HFFc6 (cell line): ENCODE measurements around the gene KPNA2. TPM values are rescaled to one million over a fixed set of nuclear protein-coding genes. Genes with fewer than 3 reads are reported as not detected.
A peak's percentile ranks its signal among the peaks of the same experiment; 100 is the strongest.

ENCODE experiments used
- DNase-seq: peaks from one replicate; pipeline ENCODE4 v3.0.0-alpha.2; 2018
- H3K27ac Mint-ChIP-seq: 2 replicates; pipeline ENCODE4 v1.8.0; 2020; ENCODE audit warnings: mild to moderate bottlenecking, mixed read lengths
- H3K27me3 Mint-ChIP-seq: 2 replicates; pipeline ENCODE4 v1.8.0; 2021; ENCODE audit warnings: mild to moderate bottlenecking, moderate library complexity, mixed read lengths; ENCODE audit not compliant: insufficient read depth
- H3K36me3 Mint-ChIP-seq: 2 replicates; pipeline ENCODE4 v1.8.0; 2021; ENCODE audit warnings: low read depth, mixed read lengths
- H3K4me1 Mint-ChIP-seq: 2 replicates; pipeline ENCODE4 v1.8.0; 2020; ENCODE audit warnings: low read depth, mixed read lengths
- H3K4me3 Mint-ChIP-seq: 2 replicates; pipeline ENCODE4 v1.8.0; 2020; ENCODE audit warnings: mild to moderate bottlenecking, moderate library complexity, mixed read lengths
- H3K9me3 Mint-ChIP-seq: 2 replicates; pipeline ENCODE4 v1.8.0; 2020; ENCODE audit warnings: mild to moderate bottlenecking, mixed read lengths
- total RNA-seq, 6 experiments: library from RNA; stranded (reverse); fragmentation: NEBNext Ultra II Directional; extraction: Animal tissue kit (Norgen Biotek cat#: 25700); gene quantifications; 2 replicates in 1 of 6; 3 replicates in 5 of 6; pipeline ENCODE4 v1.2.3, GENCODE V29; 2021
- TF ChIP-seq, protein P1 (sequence below): fragments of 200-600 bp; sonication (generic); IDR thresholded peaks from 2 replicates; pipeline ENCODE4 v1.5.0; 2021; ENCODE audit warnings: antibody characterized with exemption, mild to moderate bottlenecking

Gene KPNA2
- total RNA-seq, 6 experiments from 2014 or later, result 152 to 296 (median 277) TPM

DNA sequence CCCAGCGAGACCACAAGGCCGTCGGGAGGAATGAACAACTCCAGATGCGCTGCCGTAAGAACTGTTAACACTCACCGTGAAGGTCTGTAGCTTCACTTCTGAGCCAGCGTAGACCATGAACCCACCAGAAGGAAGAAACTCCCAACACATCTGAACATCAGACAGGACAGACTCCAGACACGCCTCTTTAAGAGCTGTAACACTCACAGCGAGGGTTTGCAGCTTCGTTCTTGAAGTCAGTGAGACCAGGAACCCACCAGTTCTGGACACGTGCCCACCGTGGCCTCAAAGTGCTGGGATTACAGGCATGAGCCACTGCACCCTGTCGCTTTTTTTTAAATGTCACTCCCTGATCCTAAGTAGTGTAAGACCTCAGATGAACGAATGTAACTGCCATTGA, 17.3 kb downstream of the KPNA2 start:
- no peak overlapping the region for H3K27ac Mint-ChIP-seq
- peaks cover 32% of the 10 kb centered on the region for H3K4me1 Mint-ChIP-seq
- peaks cover 1% of the 10 kb centered on the region for H3K36me3 Mint-ChIP-seq
- peaks cover 4% of the 10 kb centered on the region for H3K27me3 Mint-ChIP-seq
- no peak for DNase-seq
- no peak overlapping the region for H3K4me3 Mint-ChIP-seq
- H3K9me3 Mint-ChIP-seq, result no peaks in the 10 kb centered on the region
- TF ChIP-seq, protein P1, sequence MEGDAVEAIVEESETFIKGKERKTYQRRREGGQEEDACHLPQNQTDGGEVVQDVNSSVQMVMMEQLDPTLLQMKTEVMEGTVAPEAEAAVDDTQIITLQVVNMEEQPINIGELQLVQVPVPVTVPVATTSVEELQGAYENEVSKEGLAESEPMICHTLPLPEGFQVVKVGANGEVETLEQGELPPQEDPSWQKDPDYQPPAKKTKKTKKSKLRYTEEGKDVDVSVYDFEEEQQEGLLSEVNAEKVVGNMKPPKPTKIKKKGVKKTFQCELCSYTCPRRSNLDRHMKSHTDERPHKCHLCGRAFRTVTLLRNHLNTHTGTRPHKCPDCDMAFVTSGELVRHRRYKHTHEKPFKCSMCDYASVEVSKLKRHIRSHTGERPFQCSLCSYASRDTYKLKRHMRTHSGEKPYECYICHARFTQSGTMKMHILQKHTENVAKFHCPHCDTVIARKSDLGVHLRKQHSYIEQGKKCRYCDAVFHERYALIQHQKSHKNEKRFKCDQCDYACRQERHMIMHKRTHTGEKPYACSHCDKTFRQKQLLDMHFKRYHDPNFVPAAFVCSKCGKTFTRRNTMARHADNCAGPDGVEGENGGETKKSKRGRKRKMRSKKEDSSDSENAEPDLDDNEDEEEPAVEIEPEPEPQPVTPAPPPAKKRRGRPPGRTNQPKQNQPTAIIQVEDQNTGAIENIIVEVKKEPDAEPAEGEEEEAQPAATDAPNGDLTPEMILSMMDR, result no peak

DNA sequence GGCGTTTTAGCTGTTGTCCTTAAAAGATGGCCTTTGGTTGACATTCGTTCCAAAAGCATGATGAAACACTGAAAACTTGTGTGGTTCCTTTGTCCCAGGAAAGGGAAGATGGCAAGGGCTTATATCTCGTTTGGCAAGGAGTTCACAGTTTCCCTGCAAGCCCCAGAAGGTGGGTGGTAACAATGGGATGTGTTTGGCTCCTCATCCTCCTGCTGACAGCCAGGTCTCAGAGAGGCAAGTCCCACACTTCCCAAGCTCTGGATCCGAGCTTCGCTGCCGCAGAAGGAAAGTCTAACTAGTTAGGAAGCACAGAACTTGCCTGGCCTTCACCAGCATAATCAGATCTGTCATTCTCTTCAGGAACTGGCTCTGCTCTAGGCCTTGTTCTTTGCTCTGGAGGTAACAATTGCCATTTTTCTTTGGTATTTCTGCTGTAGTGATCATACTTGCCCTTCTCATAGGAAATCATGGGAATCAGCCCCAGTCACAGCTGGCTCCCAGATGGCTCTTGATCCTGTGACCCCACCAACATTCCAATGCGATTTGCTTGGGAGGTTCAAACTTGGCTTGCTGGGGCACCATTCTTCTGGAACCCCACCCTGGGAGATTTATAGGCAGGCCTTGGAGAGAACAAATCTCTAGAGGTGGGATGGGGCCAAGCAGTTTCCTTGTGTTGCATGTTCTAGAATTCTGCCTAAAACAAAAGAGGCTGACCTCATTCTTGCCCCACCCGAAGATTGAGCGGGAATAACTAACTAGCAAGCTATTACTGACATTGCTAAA, 17.9 kb downstream of the KPNA2 start:
- peaks cover 33% of the 10 kb centered on the region for H3K4me1 Mint-ChIP-seq
- no peaks in the 10 kb centered on the region for H3K9me3 Mint-ChIP-seq
- H3K27ac Mint-ChIP-seq, result peak overlapping the region; percentile 77
- peak; percentile 35 for DNase-seq
- TF ChIP-seq, protein P1, result no peak
- H3K4me3 Mint-ChIP-seq, result peak overlapping the region; percentile 46; the same call in 1 of the 2 replicates
- no peaks in the 10 kb centered on the region; the same call in 1 of the 2 replicates for H3K36me3 Mint-ChIP-seq
- H3K27me3 Mint-ChIP-seq, result peaks cover 4% of the 10 kb centered on the region

DNA sequence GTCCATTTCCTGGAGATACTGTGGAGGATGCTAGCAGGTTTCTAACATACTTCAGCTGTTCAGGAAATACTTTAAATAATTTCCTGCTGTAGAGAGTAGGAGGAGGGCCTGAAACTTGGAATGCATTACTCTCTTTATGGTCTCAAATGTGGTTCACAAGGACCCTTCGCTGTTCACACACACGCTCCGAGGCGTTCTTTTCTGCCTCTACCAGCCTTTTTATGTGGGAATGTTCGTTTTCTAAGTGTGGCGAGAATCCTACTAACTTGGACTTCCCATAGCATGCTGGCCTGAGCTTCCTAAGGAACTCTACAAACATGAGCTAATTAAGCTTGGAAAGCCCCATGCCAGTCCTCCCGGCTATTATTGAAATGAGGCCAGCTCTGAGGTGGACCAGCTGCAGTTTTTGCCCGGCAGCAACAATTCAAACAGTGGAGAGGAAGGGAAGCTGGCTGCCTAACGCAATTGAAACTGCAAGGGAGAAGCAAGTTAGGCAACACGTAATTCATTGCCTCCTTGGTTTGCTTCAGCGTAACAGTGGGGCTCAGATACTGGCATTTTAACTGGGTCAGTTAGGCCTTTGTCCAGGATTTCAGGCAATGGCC, 18.9 kb downstream of the KPNA2 start:
- peak overlapping the region; percentile 83 for H3K4me3 Mint-ChIP-seq
- H3K27me3 Mint-ChIP-seq, result peaks cover 4% of the 10 kb centered on the region
- TF ChIP-seq, protein P1, result no peak
- H3K4me1 Mint-ChIP-seq, result peaks cover 33% of the 10 kb centered on the region
- no peaks in the 10 kb centered on the region for H3K9me3 Mint-ChIP-seq
- DNase-seq, result peak; percentile 41
- H3K36me3 Mint-ChIP-seq, result no peaks in the 10 kb centered on the region; the same call in 1 of the 2 replicates
- peak overlapping the region; percentile 93 for H3K27ac Mint-ChIP-seq

DNA sequence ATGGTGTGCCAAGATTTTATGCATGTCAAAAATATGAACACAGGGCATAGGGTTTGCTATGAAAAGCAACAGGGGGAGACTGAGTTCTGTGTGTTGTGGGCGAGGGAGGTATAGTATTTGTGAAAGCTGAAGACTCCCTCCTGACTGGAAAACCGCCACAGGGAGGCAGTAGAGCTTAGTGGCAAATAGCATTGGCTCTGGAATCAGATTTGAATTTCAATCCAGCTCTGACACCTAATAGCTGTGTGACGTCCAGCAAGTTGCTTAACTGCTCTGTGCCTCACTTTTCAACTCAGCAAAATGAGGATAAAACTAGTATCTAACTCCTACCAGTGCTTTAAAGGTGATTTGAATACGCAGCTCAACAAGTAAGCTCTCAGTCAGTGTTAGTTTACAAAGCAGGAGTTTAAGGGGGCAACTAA, 22.0 kb downstream of the KPNA2 start:
- H3K27ac Mint-ChIP-seq, result no peak overlapping the region

DNA sequence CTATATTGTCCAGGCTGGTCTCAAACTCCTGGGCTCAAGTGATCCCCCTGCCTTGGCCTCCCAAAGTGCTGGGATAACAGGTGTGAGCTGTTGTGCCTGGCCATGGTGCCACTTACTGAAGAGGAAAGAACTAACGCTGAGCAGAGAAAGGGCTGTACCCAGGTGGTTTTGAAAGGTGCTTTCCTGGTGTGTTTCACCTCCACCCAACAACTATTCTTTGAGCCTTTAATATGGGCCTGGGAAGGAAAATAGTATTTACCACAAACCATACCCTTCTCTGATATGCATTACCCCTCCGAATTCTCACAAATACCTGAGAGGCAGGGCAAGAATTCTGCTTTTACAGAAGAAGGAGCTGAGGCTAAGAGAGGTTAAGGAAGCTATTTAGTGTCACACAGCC, 24.8 kb downstream of the KPNA2 start:
- Mint-ChIP-seq H3K4me3 (no peak overlapping the region), H3K36me3 (no peaks in the 10 kb centered on the region), H3K9me3 (no peaks in the 10 kb centered on the region), H3K27ac (no peak overlapping the region), H3K27me3 (peaks cover 3% of the 10 kb centered on the region; the same call in 1 of the 2 replicates), H3K4me1 (peaks cover 29% of the 10 kb centered on the region)
- TF ChIP-seq, protein P1, result no peak
- DNase-seq, result no peak

More for the DNA sequence above, 22.0 kb downstream of the KPNA2 start:
- Mint-ChIP-seq H3K4me3 (no peak overlapping the region), H3K9me3 (no peaks in the 10 kb centered on the region), H3K27me3 (peaks cover 3% of the 10 kb centered on the region), H3K36me3 (no peaks in the 10 kb centered on the region; the same call in 1 of the 2 replicates), H3K4me1 (peaks cover 44% of the 10 kb centered on the region)
- peak; percentile 56 for DNase-seq
- TF ChIP-seq, protein P1, result peak; percentile 79
